Measurements from ENCODE around the gene DNAH14.

DNA sequence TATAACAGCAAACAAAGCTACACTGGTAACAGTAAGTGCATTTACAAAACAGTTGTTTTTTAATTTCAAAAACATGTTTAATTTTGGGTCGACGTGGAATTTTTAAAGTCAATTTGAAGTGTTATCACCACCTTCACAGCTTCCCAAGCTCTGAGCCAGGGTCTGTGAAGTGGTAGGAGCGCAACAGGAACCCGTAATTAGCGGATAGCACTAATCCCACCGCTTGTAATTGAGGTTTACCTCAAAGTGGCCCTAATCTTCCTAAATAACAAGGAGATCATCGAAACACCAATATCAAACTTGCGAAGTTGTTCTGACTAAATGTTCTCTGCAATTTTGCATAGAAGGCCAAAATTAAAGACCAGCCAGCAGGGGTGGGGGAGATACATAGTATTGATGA is 479.6 kb downstream of the DNAH14 start:
- TF ChIP-seq, protein P1, sequence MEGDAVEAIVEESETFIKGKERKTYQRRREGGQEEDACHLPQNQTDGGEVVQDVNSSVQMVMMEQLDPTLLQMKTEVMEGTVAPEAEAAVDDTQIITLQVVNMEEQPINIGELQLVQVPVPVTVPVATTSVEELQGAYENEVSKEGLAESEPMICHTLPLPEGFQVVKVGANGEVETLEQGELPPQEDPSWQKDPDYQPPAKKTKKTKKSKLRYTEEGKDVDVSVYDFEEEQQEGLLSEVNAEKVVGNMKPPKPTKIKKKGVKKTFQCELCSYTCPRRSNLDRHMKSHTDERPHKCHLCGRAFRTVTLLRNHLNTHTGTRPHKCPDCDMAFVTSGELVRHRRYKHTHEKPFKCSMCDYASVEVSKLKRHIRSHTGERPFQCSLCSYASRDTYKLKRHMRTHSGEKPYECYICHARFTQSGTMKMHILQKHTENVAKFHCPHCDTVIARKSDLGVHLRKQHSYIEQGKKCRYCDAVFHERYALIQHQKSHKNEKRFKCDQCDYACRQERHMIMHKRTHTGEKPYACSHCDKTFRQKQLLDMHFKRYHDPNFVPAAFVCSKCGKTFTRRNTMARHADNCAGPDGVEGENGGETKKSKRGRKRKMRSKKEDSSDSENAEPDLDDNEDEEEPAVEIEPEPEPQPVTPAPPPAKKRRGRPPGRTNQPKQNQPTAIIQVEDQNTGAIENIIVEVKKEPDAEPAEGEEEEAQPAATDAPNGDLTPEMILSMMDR (IDR thresholded peaks at IDR 0.05): no peak
- TF ChIP-seq POLR2A (IDR thresholded peaks at IDR 0.05): no peak

Measured in body of pancreas (tissue), 4 donors.